Measurements from ENCODE around the gene ARL17B. TPM values are rescaled to one million over a fixed set of nuclear protein-coding genes. Genes with fewer than 3 reads are reported as not detected.
"Not testable (repeated sequence)": the region's sequence is repeated elsewhere in the genome, so short reads cannot be mapped to it uniquely, and the experiment has no call there.

Gene ARL17B
- total and polyA plus RNA-seq, 2 of the 8 experiments (the other 6 are each of a cell fraction or from before 2014, with no cell fraction given) = 5.4 to 21.6 TPM

- 8% methylated on average over 21 of the region's 21 CpGs; no CpG with 5 or more reads in 1 of the 2 experiments for WGBS, 2 experiments (ENCODE audit: extremely low coverage in 1 of 2, insufficient coverage in 1 of 2, insufficient read length in 1 of 2, insufficient replicate concordance in 2 of 2, low coverage in 1 of 2, low lambda C conversion rate in 2 of 2, missing lambda C conversion rate in 1 of 2)
- TF ChIP-seq RNF2 (IDR thresholded peaks at IDR 0.05; ENCODE audit: borderline replicate concordance, low read depth, low read length, missing control alignments, poor library complexity, severe bottlenecking) (peak; percentile 60), YY1 (IDR thresholded peaks at IDR 0.05; ENCODE audit: low read depth, low read length) (peak; percentile 45; the same call in 1 of the 2 replicates), EZH2 (IDR thresholded peaks at IDR 0.05; ENCODE audit: low read depth, low read length, severe bottlenecking) (peak; percentile 67), SUZ12 (IDR thresholded peaks at IDR 0.05; ENCODE audit: low read length) (peak; percentile 76; the same call in 1 of the 2 replicates), E2F6 (IDR thresholded peaks at IDR 0.05) (peak; percentile 79; the same call in 1 of the 2 replicates), SAP30 (IDR thresholded peaks at IDR 0.05; ENCODE audit: insufficient read depth, insufficient replicate concordance, low read length) (peak; percentile 83), CTCF (IDR thresholded peaks at IDR 0.05; ENCODE audit: control extremely low read depth in 1 of 3, insufficient read depth in 1 of 3, low read depth in 1 of 3, low read length in 3 of 3) (peak in 1 of 3 experiments; percentile 6; a peak in 1 of 4 replicates)
Measured at GRCh38 chr17:46266063-46266655, 95.4 kb downstream of the ARL17B start.

More at GRCh38 chr17:46266063-46266655, 95.4 kb downstream of the ARL17B start:
- H3K79me1 ChIP-seq (ENCODE audit: low read depth, low read length); H3K4ac ChIP-seq (replicated peaks; ENCODE audit: insufficient read length, low read depth, low read length); H3K36me3 ChIP-seq (ENCODE audit: control insufficient read depth in 2 of 4, insufficient read depth in 4 of 4, low read length in 3 of 4); H2BK120ac ChIP-seq (replicated peaks; ENCODE audit: low read depth, low read length); FAIRE-seq; H2BK20ac ChIP-seq (ENCODE audit: low read length); H3K27ac ChIP-seq (ENCODE audit: low read depth, low read length); H2AK5ac ChIP-seq (ENCODE audit: low read depth, low read length); H3K79me2 ChIP-seq (ENCODE audit: control insufficient read depth in 1 of 2, insufficient read depth in 2 of 2, low read length in 2 of 2); H3K14ac ChIP-seq (ENCODE audit: insufficient read length); H2BK15ac ChIP-seq (ENCODE audit: low read length); H3K23ac ChIP-seq (ENCODE audit: insufficient read length); H4K20me1 ChIP-seq (replicated peaks in 1 of 2; ENCODE audit: control insufficient read depth in 1 of 2, insufficient read depth in 2 of 2, low read length in 2 of 2); H4K5ac ChIP-seq (ENCODE audit: insufficient read length, low read depth, low read length); H3K9me3 ChIP-seq (ENCODE audit: insufficient read depth in 2 of 2, low read depth in 1 of 2, low read length in 1 of 2); H2BK5ac ChIP-seq (ENCODE audit: low read depth, low read length); H3K56ac ChIP-seq (replicated peaks; ENCODE audit: insufficient read length, low read depth, low read length); H2BK12ac ChIP-seq (ENCODE audit: low read depth, low read length); H4K91ac ChIP-seq (replicated peaks; ENCODE audit: insufficient read length, low read length); H3K4me1 ChIP-seq (replicated peaks in 1 of 4; ENCODE audit: control insufficient read depth in 3 of 4, insufficient read depth in 4 of 4, low read length in 3 of 4): not testable (repeated sequence)
- peaks cover 14 to 46% (median 40%) of the 10 kb centered on the region in 4 experiments for H3K27me3 ChIP-seq (replicated peaks in 1 of 4; ENCODE audit: control insufficient read depth in 3 of 4, extremely low read depth in 1 of 4, insufficient read depth in 3 of 4, low read length in 3 of 4)
- peak overlapping the region; percentile 40; the same call in 1 of the 2 replicates for H4K8ac ChIP-seq (ENCODE audit: extremely low read depth, insufficient read depth, low read length)
- H2AFZ ChIP-seq (ENCODE audit: low read length) = peak overlapping the region; percentile 24
- ChIA-PET CTCF (ENCODE audit: partially characterized antibody) (interaction anchor here (1.2 to 4.6 kb wide), 5 partner anchors 21 to 680 kb away, joined by 3 to 30 read pairs (median 5); no protein-coding TSS in a partner anchor), POLR2A (ENCODE audit: partially characterized antibody) (interaction anchor here (0.9 to 1.5 kb wide), 5 partner anchors 9 to 432 kb away, joined by 3 to 5 read pairs (median 3); partner anchors contain the start of gene KANSL1)
- peak overlapping the region in 3 of 4 experiments; percentile 7 to 52 (median 13); a peak in 5 of 7 replicates for H3K9ac ChIP-seq (replicated peaks in 1 of 4; ENCODE audit: extremely low read depth in 1 of 4, low read depth in 3 of 4, low read length in 3 of 4)
- peak overlapping the region; percentile 85 to 93 for H3K4me2 ChIP-seq (ENCODE audit: insufficient read depth in 1 of 2, low read depth in 2 of 2, low read length in 2 of 2)
- peak in 1 of 2 experiments; percentile 87 for DNase-seq (ENCODE audit: low read depth in 1 of 2, low spot score in 2 of 2)
- H3K4me3 ChIP-seq (ENCODE audit: extremely low read depth in 1 of 4, insufficient read depth in 2 of 4, low read depth in 3 of 4, low read length in 4 of 4) = peak overlapping the region; percentile 64 to 95 (median 72)
- H3K18ac ChIP-seq (ENCODE audit: extremely low read depth, low read length) = 0 out of 2 replicates have a peak overlapping the region, but pooled peaks have one; percentile 10
- peaks cover 15% of the 10 kb centered on the region for H3K23me2 ChIP-seq (ENCODE audit: low read depth, low read length)
